Sigmoid colon (tissue), 4 donors: ENCODE data around the gene RBM26.

Experiments
- CTCF ChIP-seq, 4 experiments: fragments of 450-650 bp in 3 of 4; fragments of 200-600 bp in 1 of 4; IDR thresholded peaks; one replicate each; pipeline ENCODE4 v1.5.1; 2016 to 2019; ENCODE audit warnings: antibody characterized with exemption in 4 of 4, mild to moderate bottlenecking in 3 of 4, moderate library complexity in 2 of 4
- EP300 ChIP-seq, 4 donors: sonication (generic); formaldehyde crosslinking; IDR thresholded peaks; one replicate each; pipeline ENCODE4 v1.6.1; 2017; ENCODE audit warnings: antibody characterized with exemption in 4 of 4
- POLR2A ChIP-seq, 2 donors: fragments of 450-650 bp; IDR thresholded peaks; one replicate each; pipeline ENCODE4 v1.6.1; 2016; ENCODE audit warnings: antibody characterized with exemption in 2 of 2, mild to moderate bottlenecking in 2 of 2, moderate library complexity in 2 of 2

- no peak for TF ChIP-seq CTCF (IDR thresholded peaks at IDR 0.05)
- TF ChIP-seq POLR2A (IDR thresholded peaks at IDR 0.05): no peak
- no peak for TF ChIP-seq EP300 (IDR thresholded peaks at IDR 0.05)
Observed at GRCh38 chr13:79336966-79337365, 69.1 kb downstream of the RBM26 start.
